Endodermal cell (in vitro differentiated cells): ENCODE results near the gene NACA. TPM values are rescaled to one million over a fixed set of nuclear protein-coding genes. Genes with fewer than 3 reads are reported as not detected.
"Not testable (repeated sequence)": the region's sequence is repeated elsewhere in the genome, so short reads cannot be mapped to it uniquely, and the experiment has no call there.

Source experiments
- DNase-seq: peaks from one replicate; pipeline ENCODE4 v3.0.0-alpha.2; 2017
- H3K27ac ChIP-seq: 2 replicates; pipeline ENCODE4 v1.5.1; 2013; ENCODE audit warnings: mild to moderate bottlenecking, low read depth, low read length, moderate library complexity
- H3K27me3 ChIP-seq: 2 replicates; pipeline ENCODE4 v1.6.1; 2013; ENCODE audit warnings: mild to moderate bottlenecking, low read length, moderate library complexity; ENCODE audit not compliant: insufficient read depth, control insufficient read depth, poor library complexity, severe bottlenecking
- H3K36me3 ChIP-seq: 2 replicates; pipeline ENCODE4 v1.7.0; 2013; ENCODE audit warnings: mild to moderate bottlenecking, low read length, moderate library complexity; ENCODE audit not compliant: control insufficient read depth, insufficient read depth
- H3K4me1 ChIP-seq: one replicate; pipeline ENCODE4 v1.7.0; 2013; ENCODE audit warnings: low read length; ENCODE audit not compliant: control insufficient read depth, insufficient read depth
- H3K4me3 ChIP-seq: 2 replicates; pipeline ENCODE4 v1.5.1; 2013; ENCODE audit warnings: mild to moderate bottlenecking, low read length, moderate library complexity
- H3K9ac ChIP-seq: 2 replicates; pipeline ENCODE4 v1.6.1; 2013; ENCODE audit warnings: mild to moderate bottlenecking, low read length, moderate library complexity; ENCODE audit not compliant: poor library complexity, severe bottlenecking; ENCODE audit errors: extremely low read depth
- H3K9me3 ChIP-seq: 2 replicates; pipeline ENCODE4 v1.6.1; 2013; ENCODE audit warnings: mild to moderate bottlenecking, low read length, moderate library complexity; ENCODE audit not compliant: control insufficient read depth
- H3K27ac Mint-ChIP-seq: 2 replicates; pipeline ENCODE4 v1.8.0; 2020; ENCODE audit warnings: mixed read lengths
- H3K27me3 Mint-ChIP-seq: 2 replicates; pipeline ENCODE4 v1.8.0; 2021; ENCODE audit warnings: mild to moderate bottlenecking, mixed read lengths; ENCODE audit not compliant: insufficient read depth
- H3K36me3 Mint-ChIP-seq: 2 replicates; pipeline ENCODE4 v1.8.0; 2020; ENCODE audit warnings: low read depth, mixed read lengths
- H3K4me1 Mint-ChIP-seq: 2 replicates; pipeline ENCODE4 v1.8.0; 2020; ENCODE audit warnings: mixed read lengths
- H3K4me3 Mint-ChIP-seq: 2 replicates; pipeline ENCODE4 v1.8.0; 2020; ENCODE audit warnings: mild to moderate bottlenecking, moderate library complexity, mixed read lengths
- H3K9me3 Mint-ChIP-seq: 2 replicates; pipeline ENCODE4 v1.8.0; 2020; ENCODE audit warnings: mild to moderate bottlenecking, mixed read lengths
- WGBS, 2 experiments: methylation state at CpG; one replicate each; pipeline versions ENCODE4 v1.1.5 to v1.1.7; 2013; ENCODE audit warnings: missing lambda C conversion rate in 2 of 2, mixed read lengths in 1 of 2; ENCODE audit not compliant: insufficient coverage in 1 of 2, insufficient read length in 1 of 2; 5-methylcytosine and 5-hydroxymethylcytosine counted together
- total RNA-seq, 2 donors: library from RNA; stranded (reverse); fragmentation: NEBNext Ultra II Directional in 1 of 2; extraction: Animal tissue kit (Norgen Biotek cat#: 25700) in 1 of 2; gene quantifications; 2 replicates in 1 of 2; 3 replicates in 1 of 2; pipeline ENCODE4 v1.2.1, GENCODE V29; 2021
- TF ChIP-seq, protein P1 (sequence below): fragments of 200-600 bp; sonication (generic); conservative IDR thresholded peaks from 2 replicates; pipeline ENCODE4 v1.5.0; 2021; ENCODE audit warnings: antibody characterized with exemption, mild to moderate bottlenecking

Gene NACA
- total RNA-seq, 2 donors from 2014 or later, result 817 to 958 TPM

DNA sequence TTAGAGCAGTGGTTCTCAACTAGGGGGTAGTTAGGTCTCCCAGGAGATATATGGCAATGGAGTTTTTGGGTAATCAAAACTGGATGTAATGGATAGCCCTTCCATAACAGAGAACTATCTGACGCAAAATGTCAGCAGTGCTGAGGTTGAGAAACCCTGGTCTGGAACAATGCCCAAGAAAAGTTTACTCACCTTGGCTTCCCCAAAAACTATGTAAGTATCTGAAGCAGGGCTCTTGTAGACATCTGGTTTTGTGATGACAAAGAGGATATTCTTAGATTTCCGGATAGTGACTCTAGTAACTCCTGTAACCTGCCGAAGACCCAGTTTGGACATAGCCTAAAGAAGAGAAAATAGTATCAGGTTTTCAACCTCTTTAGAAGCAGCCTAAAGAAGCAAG is 11.8 kb downstream of the NACA start:
- Histone ChIP-seq H3K9ac (no peak overlapping the region), H3K9me3 (no peaks in the 10 kb centered on the region), H3K4me3 (no peak overlapping the region), H3K4me1 (no peaks in the 10 kb centered on the region), H3K36me3 (peaks cover 60% of the 10 kb centered on the region), H3K27me3 (no peaks in the 10 kb centered on the region), H3K27ac (no peak overlapping the region)
- TF ChIP-seq, protein P1, sequence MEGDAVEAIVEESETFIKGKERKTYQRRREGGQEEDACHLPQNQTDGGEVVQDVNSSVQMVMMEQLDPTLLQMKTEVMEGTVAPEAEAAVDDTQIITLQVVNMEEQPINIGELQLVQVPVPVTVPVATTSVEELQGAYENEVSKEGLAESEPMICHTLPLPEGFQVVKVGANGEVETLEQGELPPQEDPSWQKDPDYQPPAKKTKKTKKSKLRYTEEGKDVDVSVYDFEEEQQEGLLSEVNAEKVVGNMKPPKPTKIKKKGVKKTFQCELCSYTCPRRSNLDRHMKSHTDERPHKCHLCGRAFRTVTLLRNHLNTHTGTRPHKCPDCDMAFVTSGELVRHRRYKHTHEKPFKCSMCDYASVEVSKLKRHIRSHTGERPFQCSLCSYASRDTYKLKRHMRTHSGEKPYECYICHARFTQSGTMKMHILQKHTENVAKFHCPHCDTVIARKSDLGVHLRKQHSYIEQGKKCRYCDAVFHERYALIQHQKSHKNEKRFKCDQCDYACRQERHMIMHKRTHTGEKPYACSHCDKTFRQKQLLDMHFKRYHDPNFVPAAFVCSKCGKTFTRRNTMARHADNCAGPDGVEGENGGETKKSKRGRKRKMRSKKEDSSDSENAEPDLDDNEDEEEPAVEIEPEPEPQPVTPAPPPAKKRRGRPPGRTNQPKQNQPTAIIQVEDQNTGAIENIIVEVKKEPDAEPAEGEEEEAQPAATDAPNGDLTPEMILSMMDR, result no peak
- Mint-ChIP-seq H3K27ac (no peak overlapping the region), H3K36me3 (peaks cover 54% of the 10 kb centered on the region), H3K27me3 (no peaks in the 10 kb centered on the region), H3K4me3 (no peak overlapping the region), H3K4me1 (peaks cover 10% of the 10 kb centered on the region), H3K9me3 (no peaks in the 10 kb centered on the region)
- DNase-seq, result no peak
- 87 to 100% methylated on average over 1 to 3 of the region's 3 CpGs for WGBS, 2 experiments

GRCh38 chr12:56709759-56710376 is 15.2 kb downstream of the NACA start:
- Histone ChIP-seq H3K27me3 (no peaks in the 10 kb centered on the region), H3K27ac (peak overlapping the region; percentile 44), H3K9ac (no peak overlapping the region), H3K36me3 (peaks cover 39% of the 10 kb centered on the region), H3K4me3 (no peak overlapping the region), H3K4me1 (no peaks in the 10 kb centered on the region), H3K9me3 (no peaks in the 10 kb centered on the region)
- Mint-ChIP-seq H3K27me3 (no peaks in the 10 kb centered on the region), H3K4me3 (no peak overlapping the region), H3K27ac (no peak overlapping the region), H3K36me3 (peaks cover 36% of the 10 kb centered on the region), H3K4me1 (no peaks in the 10 kb centered on the region), H3K9me3 (no peaks in the 10 kb centered on the region)
- TF ChIP-seq, protein P1, result no peak
- no peak for DNase-seq
- 94% methylated on average over 5 of the region's 5 CpGs; no CpG with 5 or more reads in 1 of the 2 experiments for WGBS, 2 experiments

DNA sequence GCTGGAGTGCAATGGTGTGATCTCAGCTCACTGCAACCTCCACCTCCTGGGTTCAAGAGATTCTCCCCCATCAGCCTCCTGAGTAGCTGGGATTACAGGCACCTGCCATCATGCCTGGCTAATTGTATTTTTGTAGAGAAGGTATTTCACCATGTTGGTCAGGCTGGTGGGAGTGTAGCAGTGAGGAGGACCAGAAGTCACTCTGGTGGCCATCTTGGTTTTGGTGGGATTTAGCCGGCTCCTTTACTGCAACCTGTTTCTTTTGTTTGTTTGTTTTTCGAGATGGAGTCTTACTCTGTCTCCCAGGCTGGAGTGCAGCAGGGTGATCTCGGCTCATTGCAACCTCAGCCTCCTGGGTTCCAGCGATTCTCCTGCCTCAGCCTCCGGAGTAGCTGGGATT is 20.6 kb downstream of the NACA start:
- H3K4me3 Mint-ChIP-seq, H3K9ac ChIP-seq, H3K36me3 ChIP-seq, H3K4me1 Mint-ChIP-seq, H3K27me3 ChIP-seq, H3K36me3 Mint-ChIP-seq, DNase-seq, H3K27ac ChIP-seq, H3K9me3 ChIP-seq, H3K27ac Mint-ChIP-seq, H3K4me1 ChIP-seq, H3K4me3 ChIP-seq, H3K27me3 Mint-ChIP-seq, H3K9me3 Mint-ChIP-seq: not testable (repeated sequence)
- 89 to 92% methylated on average over 4 to 5 of the region's 5 CpGs for WGBS, 2 experiments
